Measurements from ENCODE around the gene PCBP3.
A peak's percentile ranks its signal among the peaks of the same experiment; 100 is the strongest.

The PCBP3 gene

DNA sequence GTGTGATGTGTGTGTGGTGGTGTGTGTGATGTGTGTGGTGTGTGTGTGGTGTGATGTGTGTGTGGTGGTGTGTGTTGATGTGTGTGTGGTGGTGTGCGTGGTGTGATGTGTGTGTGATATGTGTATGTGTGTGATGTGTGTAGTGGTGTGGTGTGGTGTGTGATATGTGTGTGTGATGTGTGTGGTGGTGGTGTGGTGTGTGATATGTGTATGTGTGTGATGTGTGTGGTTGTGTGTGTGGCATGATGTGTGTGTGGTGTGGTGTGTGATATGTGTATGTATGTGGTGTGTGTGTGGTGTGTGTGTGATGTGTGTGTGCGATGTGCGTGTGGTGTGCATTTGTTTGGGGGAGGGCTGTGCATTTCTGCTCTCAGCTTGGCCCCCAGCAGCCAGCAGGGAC is 7.1 kb upstream of the PCBP3 start:
- Histone ChIP-seq H3K4me1 (ENCODE audit: insufficient read depth, low read length) (peaks cover 25% of the 10 kb centered on the region), H3K9me3 (ENCODE audit: insufficient read depth, low read length, severe bottlenecking) (no peaks in the 10 kb centered on the region), H3K9ac (ENCODE audit: low read depth, low read length) (no peak overlapping the region), H3K36me3 (ENCODE audit: insufficient read depth, low read length) (no peaks in the 10 kb centered on the region), H3K27ac (ENCODE audit: low read length) (no peak overlapping the region), H4K20me1 (ENCODE audit: insufficient read depth, low read length) (no peaks in the 10 kb centered on the region), H2AFZ (ENCODE audit: low read depth, low read length) (no peak overlapping the region), H3K4me3 (ENCODE audit: low read depth in 1 of 2, low read length in 2 of 2) (no peak overlapping the region), H3K27me3 (ENCODE audit: insufficient read depth, low read length, poor library complexity) (no peaks in the 10 kb centered on the region), H3K79me2 (ENCODE audit: insufficient read depth, low read length) (no peaks in the 10 kb centered on the region), H3K4me2 (ENCODE audit: insufficient read depth, low read length) (no peak overlapping the region)
- DNase-seq, result no peak
- no peak for ATAC-seq (ENCODE audit: insufficient read depth, low read depth)
- TF ChIP-seq CTCF (IDR thresholded peaks at IDR 0.05; ENCODE audit: borderline replicate concordance, extremely low read depth, low read length, poor library complexity, severe bottlenecking) (no peak), EZH2 (IDR thresholded peaks at IDR 0.05; ENCODE audit: borderline replicate concordance, low read depth, low read length, severe bottlenecking) (no peak)

DNA sequence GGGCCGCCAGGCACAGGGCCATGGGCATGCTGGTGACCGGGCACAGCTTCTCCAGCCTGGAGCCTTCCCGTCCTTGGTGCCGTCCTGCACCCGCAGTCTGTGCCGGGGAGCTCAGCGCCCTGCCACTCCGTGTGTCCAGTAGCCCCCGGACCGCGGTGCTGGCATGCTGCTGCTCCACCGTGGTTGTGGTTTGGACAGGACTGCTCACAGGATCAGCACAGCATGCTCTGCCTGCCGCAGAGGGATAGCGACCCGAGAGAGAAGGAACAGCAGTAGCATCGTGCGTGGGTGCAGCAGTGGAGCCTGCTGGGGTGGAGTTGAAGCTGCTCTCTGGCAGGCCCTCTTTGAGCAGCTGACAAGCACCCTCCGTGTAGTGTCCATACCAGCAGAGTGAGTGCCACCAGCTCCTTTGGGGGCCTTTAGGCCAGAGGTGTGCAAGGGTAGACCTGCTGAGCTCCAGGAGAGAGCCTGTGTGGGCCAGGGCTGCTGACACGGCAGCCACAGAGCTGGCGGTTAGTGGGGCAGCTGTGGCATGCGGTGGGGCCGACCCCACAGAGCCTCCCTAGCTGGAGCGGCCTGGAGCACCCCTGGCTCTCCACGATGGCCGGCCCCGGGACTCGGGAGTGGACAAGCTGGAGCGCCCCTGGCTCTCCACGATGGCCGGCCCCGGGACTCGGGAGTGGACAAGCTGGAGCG is 6.4 kb upstream of the PCBP3 start:
- TF ChIP-seq EZH2 (IDR thresholded peaks at IDR 0.05; ENCODE audit: borderline replicate concordance, low read depth, low read length, severe bottlenecking), result no peak
- no peak for TF ChIP-seq CTCF (IDR thresholded peaks at IDR 0.05; ENCODE audit: borderline replicate concordance, extremely low read depth, low read length, poor library complexity, severe bottlenecking)
- H3K4me1 ChIP-seq (ENCODE audit: insufficient read depth, low read length), result peaks cover 25% of the 10 kb centered on the region
- H3K27ac ChIP-seq (ENCODE audit: low read length), result no peak overlapping the region
- ATAC-seq (ENCODE audit: insufficient read depth, low read depth) (peak; percentile 30), DNase-seq (no peak)
- H3K9me3 ChIP-seq (ENCODE audit: insufficient read depth, low read length, severe bottlenecking), result no peaks in the 10 kb centered on the region
- H3K9ac ChIP-seq (ENCODE audit: low read depth, low read length), result no peak overlapping the region
- no peaks in the 10 kb centered on the region for H3K27me3 ChIP-seq (ENCODE audit: insufficient read depth, low read length, poor library complexity)
- H2AFZ ChIP-seq (ENCODE audit: low read depth, low read length), result no peak overlapping the region
- H3K4me2 ChIP-seq (ENCODE audit: insufficient read depth, low read length), result no peak overlapping the region
- H3K36me3 ChIP-seq (ENCODE audit: insufficient read depth, low read length), result no peaks in the 10 kb centered on the region
- no peaks in the 10 kb centered on the region for H4K20me1 ChIP-seq (ENCODE audit: insufficient read depth, low read length)
- H3K4me3 ChIP-seq (ENCODE audit: low read depth in 1 of 2, low read length in 2 of 2), result no peak overlapping the region
- no peaks in the 10 kb centered on the region for H3K79me2 ChIP-seq (ENCODE audit: insufficient read depth, low read length)

DNA sequence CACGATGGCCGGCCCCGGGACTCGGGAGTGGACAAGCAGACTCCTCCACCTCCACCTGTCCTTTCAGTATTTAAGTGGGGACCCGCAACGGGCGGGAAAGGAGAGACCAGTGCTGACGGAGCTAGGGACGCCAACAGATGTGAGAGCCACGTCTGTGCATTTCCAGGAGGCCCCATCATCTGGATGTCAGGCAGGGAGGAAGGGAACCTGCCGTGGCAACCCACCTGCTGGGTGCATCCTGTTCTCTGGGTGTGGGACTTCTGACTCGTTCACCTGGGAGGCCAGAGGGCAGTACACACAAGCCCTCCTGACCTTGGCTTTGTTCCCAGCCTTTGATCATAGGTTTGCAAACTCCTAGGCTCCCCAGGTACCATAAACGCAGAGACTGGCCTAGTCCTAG is 5.6 kb upstream of the PCBP3 start:
- no peak overlapping the region for H3K4me2 ChIP-seq (ENCODE audit: insufficient read depth, low read length)
- no peaks in the 10 kb centered on the region for H3K79me2 ChIP-seq (ENCODE audit: insufficient read depth, low read length)
- DNase-seq (no peak), ATAC-seq (ENCODE audit: insufficient read depth, low read depth) (no peak)
- no peak overlapping the region for H3K4me3 ChIP-seq (ENCODE audit: low read depth in 1 of 2, low read length in 2 of 2)
- no peak overlapping the region for H3K9ac ChIP-seq (ENCODE audit: low read depth, low read length)
- no peak for TF ChIP-seq CTCF (IDR thresholded peaks at IDR 0.05; ENCODE audit: borderline replicate concordance, extremely low read depth, low read length, poor library complexity, severe bottlenecking)
- no peak for TF ChIP-seq EZH2 (IDR thresholded peaks at IDR 0.05; ENCODE audit: borderline replicate concordance, low read depth, low read length, severe bottlenecking)
- no peak overlapping the region for H2AFZ ChIP-seq (ENCODE audit: low read depth, low read length)
- H3K4me1 ChIP-seq (ENCODE audit: insufficient read depth, low read length), result peaks cover 29% of the 10 kb centered on the region
- H3K27me3 ChIP-seq (ENCODE audit: insufficient read depth, low read length, poor library complexity), result no peaks in the 10 kb centered on the region
- no peaks in the 10 kb centered on the region for H3K9me3 ChIP-seq (ENCODE audit: insufficient read depth, low read length, severe bottlenecking)
- no peak overlapping the region for H3K27ac ChIP-seq (ENCODE audit: low read length)
- H3K36me3 ChIP-seq (ENCODE audit: insufficient read depth, low read length), result no peaks in the 10 kb centered on the region
- no peaks in the 10 kb centered on the region for H4K20me1 ChIP-seq (ENCODE audit: insufficient read depth, low read length)
